HEK293T (cell line): ENCODE results near the gene MTA1.

ENCODE experiments used
- BHLHE40 ChIP-seq: fragments of 450-650 bp; IDR thresholded peaks from 2 replicates; pipeline ENCODE4 v1.6.1; 2016; ENCODE audit warnings: mild to moderate bottlenecking, moderate library complexity, borderline replicate concordance
- CTBP1 ChIP-seq: fragments of 450-650 bp; IDR thresholded peaks from 2 replicates; pipeline ENCODE4 v1.6.1; 2016; ENCODE audit warnings: borderline replicate concordance
- FOXK2 ChIP-seq: fragments of 450-650 bp; IDR thresholded peaks from 2 replicates; pipeline ENCODE4 v1.6.1; 2016; ENCODE audit warnings: mild to moderate bottlenecking
- FOXM1 ChIP-seq: fragments of 450-650 bp; IDR thresholded peaks from 2 replicates; pipeline ENCODE4 v1.6.1; 2017; ENCODE audit warnings: mild to moderate bottlenecking, borderline replicate concordance
- TARDBP ChIP-seq: fragments of 450-650 bp; IDR thresholded peaks from 2 replicates; pipeline ENCODE4 v1.6.1; 2016

DNA sequence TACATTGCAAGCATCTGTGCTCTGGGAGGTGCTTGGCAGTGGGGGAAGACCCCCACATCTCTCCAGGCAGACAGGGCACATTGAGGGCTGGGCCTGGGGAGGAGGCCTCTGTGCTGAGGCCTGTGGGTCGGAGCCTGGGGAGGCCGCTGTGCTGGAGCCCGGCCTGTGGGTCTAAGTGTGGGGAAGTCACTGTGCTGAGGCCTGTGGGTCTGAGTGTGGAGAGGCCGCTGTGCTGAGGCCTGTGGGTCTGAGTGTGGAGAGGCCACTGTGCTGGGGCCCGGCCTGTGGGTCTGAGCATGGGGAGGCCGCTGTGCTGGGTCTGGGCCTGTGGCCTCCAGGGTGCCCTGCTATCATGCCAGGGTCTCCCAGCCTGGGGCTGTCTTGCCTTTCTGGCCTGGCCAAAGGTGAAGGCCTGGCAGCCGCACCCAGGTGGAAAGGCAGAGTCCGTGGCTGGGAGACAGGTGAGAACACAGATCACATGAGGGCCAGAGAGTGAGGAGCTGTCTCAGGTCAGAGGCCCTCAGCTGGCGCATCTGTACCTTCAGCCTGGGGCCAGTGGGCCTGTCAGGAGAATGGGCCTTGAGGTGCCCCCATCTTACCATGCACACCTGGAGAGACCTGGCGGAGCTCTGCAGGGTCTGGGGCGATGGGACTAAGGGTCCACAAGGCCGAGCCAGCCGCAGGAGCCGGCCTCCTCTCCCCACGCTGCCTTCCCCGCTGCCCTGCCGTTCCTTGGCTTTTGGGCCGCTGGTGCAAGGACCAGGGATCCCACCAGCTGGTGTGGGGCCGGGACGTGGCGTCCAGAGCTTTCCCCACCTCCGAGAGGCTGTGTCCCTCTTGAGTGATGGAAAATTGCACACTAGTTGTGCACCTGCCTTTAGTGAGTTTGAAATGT is 36.4 kb downstream of the MTA1 start:
- no peak for TF ChIP-seq FOXK2
- no peak for TF ChIP-seq CTBP1
- no peak for TF ChIP-seq TARDBP
- no peak for TF ChIP-seq BHLHE40
- no peak for TF ChIP-seq FOXM1
